H9 (cell line): ENCODE data around the gene CASP12. TPM values are rescaled to one million over a fixed set of nuclear protein-coding genes. Genes with fewer than 3 reads are reported as not detected.

Experiments
- DNase-seq: peaks from one replicate; pipeline ENCODE4 v3.0.0-alpha.2; 2017
- H2AFZ ChIP-seq: one replicate; pipeline ENCODE4 v1.6.1; 2013; ENCODE audit warnings: mild to moderate bottlenecking, low read length, control low read depth, moderate library complexity
- H2AK5ac ChIP-seq: 2 replicates; pipeline ENCODE4 v1.6.1; 2013; ENCODE audit warnings: low read length, control low read depth, mixed read lengths; ENCODE audit not compliant: insufficient read length
- H2BK120ac ChIP-seq: one replicate; pipeline ENCODE4 v1.6.1; 2013; ENCODE audit warnings: low read depth, mild to moderate bottlenecking, low read length, control low read depth, inconsistent platforms; ENCODE audit not compliant: poor library complexity, severe bottlenecking
- H2BK12ac ChIP-seq: 2 replicates; pipeline ENCODE4 v1.6.1; 2013; ENCODE audit warnings: low read length, control low read depth, mixed read lengths, low read depth; ENCODE audit not compliant: insufficient read length
- H2BK15ac ChIP-seq: 2 replicates; pipeline ENCODE4 v1.6.1; 2013; ENCODE audit warnings: low read depth, low read length, control low read depth
- H2BK20ac ChIP-seq: one replicate; pipeline ENCODE4 v1.6.1; 2013; ENCODE audit warnings: low read depth, mild to moderate bottlenecking, low read length, control low read depth, inconsistent platforms; ENCODE audit not compliant: poor library complexity, severe bottlenecking
- H2BK5ac ChIP-seq: 2 replicates; pipeline ENCODE4 v1.6.1; 2013; ENCODE audit warnings: low read length, control low read depth, mixed read lengths; ENCODE audit not compliant: insufficient read length
- H3K14ac ChIP-seq: 2 replicates; pipeline ENCODE4 v1.6.1; 2013; ENCODE audit warnings: low read length, control low read depth; ENCODE audit not compliant: insufficient read depth
- H3K18ac ChIP-seq: 2 replicates; pipeline ENCODE4 v1.6.1; 2013; ENCODE audit warnings: low read depth, mild to moderate bottlenecking, mixed read lengths, low read length, control low read depth; ENCODE audit not compliant: insufficient read length
- H3K23ac ChIP-seq: 2 replicates; pipeline ENCODE4 v1.6.1; 2013; ENCODE audit warnings: low read length, control low read depth, mixed read lengths, low read depth; ENCODE audit not compliant: insufficient read length
- H3K23me2 ChIP-seq: 2 replicates; pipeline ENCODE4 v1.6.1; 2013; ENCODE audit warnings: low read depth, mild to moderate bottlenecking, mixed read lengths, low read length, control low read depth; ENCODE audit not compliant: insufficient read length, poor library complexity, severe bottlenecking
- H3K27ac ChIP-seq: 2 replicates; pipeline ENCODE4 v1.5.1; 2013; ENCODE audit warnings: low read length, control low read depth, mixed read lengths, low read depth; ENCODE audit not compliant: insufficient read length
- H3K27me3 ChIP-seq: 2 replicates; pipeline ENCODE4 v1.6.1; 2013; ENCODE audit warnings: low read length, control low read depth, inconsistent platforms; ENCODE audit not compliant: insufficient read depth
- H3K4ac ChIP-seq: 2 replicates; pipeline ENCODE4 v1.6.1; 2013; ENCODE audit warnings: low read depth, mild to moderate bottlenecking, control low read depth, inconsistent platforms, low read length, moderate library complexity
- H3K4me1 ChIP-seq: 2 replicates; pipeline ENCODE4 v1.6.1; 2013; ENCODE audit warnings: low read length, control low read depth, inconsistent platforms; ENCODE audit not compliant: insufficient read depth
- H3K4me2 ChIP-seq: 2 replicates; pipeline ENCODE4 v1.6.1; 2013; ENCODE audit warnings: low read length, control low read depth, mixed read lengths; ENCODE audit not compliant: insufficient read length, insufficient read depth
- H3K56ac ChIP-seq: 2 replicates; pipeline ENCODE4 v1.6.1; 2013; ENCODE audit warnings: low read depth, mild to moderate bottlenecking, mixed read lengths, low read length, control low read depth; ENCODE audit not compliant: insufficient read length
- H3K79me1 ChIP-seq: 2 replicates; pipeline ENCODE4 v1.6.1; 2013; ENCODE audit warnings: low read depth, mild to moderate bottlenecking, moderate library complexity, low read length, control low read depth, inconsistent platforms; ENCODE audit not compliant: insufficient read depth, poor library complexity, severe bottlenecking
- H3K79me2 ChIP-seq: 2 replicates; pipeline ENCODE4 v1.6.1; 2013; ENCODE audit warnings: low read length, control low read depth, inconsistent platforms; ENCODE audit not compliant: insufficient read depth
- H3K9ac ChIP-seq: 2 replicates; pipeline ENCODE4 v1.6.1; 2013; ENCODE audit warnings: low read length, control low read depth, mixed read lengths; ENCODE audit not compliant: insufficient read length; ENCODE audit errors: extremely low read depth
- H3K9me3 ChIP-seq: one replicate; pipeline ENCODE4 v1.6.1; 2013; ENCODE audit warnings: low read depth, low read length, inconsistent platforms; ENCODE audit not compliant: control insufficient read depth
- H3T11ph ChIP-seq: one replicate; pipeline ENCODE4 v1.6.1; 2013; ENCODE audit warnings: mild to moderate bottlenecking, low read length, control low read depth, inconsistent platforms
- H4K20me1 ChIP-seq: one replicate; pipeline ENCODE4 v1.6.1; 2013; ENCODE audit not compliant: control insufficient read depth, insufficient read length, insufficient read depth
- H4K5ac ChIP-seq: 2 replicates; pipeline ENCODE4 v1.6.1; 2013; ENCODE audit warnings: low read depth, mild to moderate bottlenecking, mixed read lengths, low read length, control low read depth; ENCODE audit not compliant: insufficient read length
- H4K8ac ChIP-seq: replicated peaks from 2 replicates; pipeline ENCODE4 v1.6.1; 2013; ENCODE audit warnings: low read length, control low read depth, mixed read lengths, low read depth; ENCODE audit not compliant: insufficient read length
- H4K91ac ChIP-seq: 2 replicates; pipeline ENCODE4 v1.6.1; 2013; ENCODE audit warnings: low read depth, mild to moderate bottlenecking, moderate library complexity, mixed read lengths, low read length, control low read depth; ENCODE audit not compliant: insufficient read length
- H3K27ac Mint-ChIP-seq, 3 experiments: 2 replicates in 2 of 3; 3 replicates in 1 of 3; pipeline ENCODE4 v1.8.0; 2020 to 2021; ENCODE audit warnings: mixed read lengths in 3 of 3, mild to moderate bottlenecking in 1 of 3, moderate library complexity in 1 of 3
- H3K27me3 Mint-ChIP-seq: 2 replicates; pipeline ENCODE4 v1.8.0; 2021; ENCODE audit warnings: low read depth, mild to moderate bottlenecking, moderate library complexity, mixed read lengths
- H3K36me3 Mint-ChIP-seq, 3 experiments: 2 replicates in 2 of 3; 3 replicates in 1 of 3; pipeline ENCODE4 v1.8.0; 2020 to 2021; ENCODE audit warnings: low read depth in 3 of 3, mixed read lengths in 3 of 3; ENCODE audit not compliant: insufficient read depth in 1 of 3
- H3K4me1 Mint-ChIP-seq, 2 experiments: 2 replicates each; pipeline ENCODE4 v1.8.0; 2020; ENCODE audit warnings: mixed read lengths in 2 of 2
- H3K4me3 Mint-ChIP-seq, 2 experiments: 2 replicates in 1 of 2; 3 replicates in 1 of 2; pipeline ENCODE4 v1.8.0; 2020 to 2021; ENCODE audit warnings: mild to moderate bottlenecking in 2 of 2, mixed read lengths in 2 of 2, moderate library complexity in 1 of 2
- H3K9me3 Mint-ChIP-seq, 2 experiments: 2 replicates in 1 of 2; 3 replicates in 1 of 2; pipeline ENCODE4 v1.8.0; 2020; ENCODE audit warnings: mild to moderate bottlenecking in 2 of 2, mixed read lengths in 2 of 2, moderate library complexity in 1 of 2
- CTCF ChIP-seq: fragments of 200-600 bp; sonication (generic); conservative IDR thresholded peaks from 3 replicates; pipeline ENCODE4 v1.8.0; 2021; ENCODE audit warnings: antibody characterized with exemption, mild to moderate bottlenecking
- total RNA-seq: library from RNA; stranded (reverse); gene quantifications from 2 replicates; pipeline ENCODE4 v1.2.1, GENCODE V29; 2021

The CASP12 gene
- total RNA-seq, 1 experiment from 2014 or later, result not detected

- Histone ChIP-seq H3K14ac (no peak overlapping the region), H3K18ac (no peak overlapping the region), H2BK5ac (no peak overlapping the region), H3K4ac (no peak overlapping the region), H2AFZ (no peak overlapping the region), H3K27me3 (no peaks in the 10 kb centered on the region), H3K27ac (no peak overlapping the region), H3K4me2 (no peak overlapping the region), H3K79me2 (no peaks in the 10 kb centered on the region), H3T11ph (no peak overlapping the region), H4K91ac (no peak overlapping the region), H3K56ac (no peak overlapping the region), H2AK5ac (no peak overlapping the region), H3K23ac (no peak overlapping the region), H3K9ac (no peak overlapping the region), H4K8ac (no peak overlapping the region), H2BK15ac (no peak overlapping the region), H2BK12ac (no peak overlapping the region), H2BK120ac (no peak overlapping the region), H3K9me3 (no peaks in the 10 kb centered on the region), H3K23me2 (no peaks in the 10 kb centered on the region), H2BK20ac (no peak overlapping the region), H3K4me1 (no peaks in the 10 kb centered on the region), H4K5ac (no peak overlapping the region), H4K20me1 (no peaks in the 10 kb centered on the region), H3K79me1 (no peaks in the 10 kb centered on the region)
- H3K27me3 Mint-ChIP-seq, result no peaks in the 10 kb centered on the region
- peaks cover 18 to 28% of the 10 kb centered on the region in 2 experiments for H3K4me1 Mint-ChIP-seq
- no peaks in the 10 kb centered on the region for H3K9me3 Mint-ChIP-seq
- H3K27ac Mint-ChIP-seq, result no peak overlapping the region
- no peak overlapping the region for H3K4me3 Mint-ChIP-seq
- no peaks in the 10 kb centered on the region for H3K36me3 Mint-ChIP-seq
- no peak for DNase-seq
- TF ChIP-seq CTCF, result no peak
Observed at GRCh38 chr11:104856607-104857006, 41.7 kb downstream of the CASP12 start.
